ENCODE data around the gene SLC2A3. TPM values are rescaled to one million over a fixed set of nuclear protein-coding genes. Genes with fewer than 3 reads are reported as not detected.
A peak's percentile ranks its signal among the peaks of the same experiment; 100 is the strongest.

Gene SLC2A3
- total and polyA plus RNA-seq, 9 of the 15 experiments (the other 6 are each of a cell fraction or from before 2014, with no cell fraction given) = 67.3 to 491 (median 104) TPM

DNA sequence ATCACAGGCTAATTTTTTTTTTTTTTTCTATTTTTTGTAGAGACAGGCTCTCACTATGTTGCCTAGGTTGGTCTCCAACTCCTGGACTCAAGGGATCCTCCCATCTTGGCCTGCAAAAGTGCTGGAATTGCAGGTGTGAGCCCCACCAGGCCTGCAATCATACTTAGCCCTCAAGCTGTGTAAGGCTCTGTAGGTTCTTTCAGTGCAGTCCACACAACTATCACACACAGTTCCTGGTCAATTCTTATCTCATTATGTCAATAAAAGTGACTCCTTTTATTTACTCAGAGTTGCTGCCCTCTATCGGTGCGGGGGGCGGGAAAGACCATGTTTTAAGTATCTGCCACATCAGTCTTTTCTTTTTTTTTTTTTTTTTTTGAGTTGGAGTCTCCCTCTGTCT lies 29.0 kb downstream of the SLC2A3 start (continued):
- TF ChIP-seq SETDB1 (IDR thresholded peaks at IDR 0.05; ENCODE audit: low read length) (no peak), BDP1 (IDR thresholded peaks at IDR 0.05; ENCODE audit: insufficient read depth, insufficient read length) (no peak), SIN3B (IDR thresholded peaks at IDR 0.05; ENCODE audit: low read depth) (no peak), EGR1 (conservative IDR thresholded peaks at IDR 0.05) (peak; percentile 4; the same call in 1 of the 2 replicates), ZKSCAN1 (IDR thresholded peaks at IDR 0.05; ENCODE audit: low read depth, low read length) (no peak), CREB1 (IDR thresholded peaks at IDR 0.05) (no peak), CREB1 (CRISPR knock-in tag; IDR thresholded peaks at IDR 0.05) (no peak), ZNF133 (CRISPR knock-in tag; IDR thresholded peaks at IDR 0.05) (no peak), MYC (IDR thresholded peaks at IDR 0.05; ENCODE audit: low read depth, low read length) (no peak), MYC (CRISPR knock-in tag; IDR thresholded peaks at IDR 0.05; ENCODE audit: borderline replicate concordance, low read depth) (no peak), ZNF217 (CRISPR knock-in tag; IDR thresholded peaks at IDR 0.05) (no peak), FIP1L1 (IDR thresholded peaks at IDR 0.05; ENCODE audit: low read depth, low read length, poor library complexity, severe bottlenecking) (no peak), RCOR1 (IDR thresholded peaks at IDR 0.05; ENCODE audit: borderline replicate concordance in 1 of 2, low read depth in 2 of 2, low read length in 2 of 2) (0 out of 4 replicates have a peak, but pooled peaks of 1 of the 2 experiments have one; percentile 21)
- TF ChIP-seq, protein P1, sequence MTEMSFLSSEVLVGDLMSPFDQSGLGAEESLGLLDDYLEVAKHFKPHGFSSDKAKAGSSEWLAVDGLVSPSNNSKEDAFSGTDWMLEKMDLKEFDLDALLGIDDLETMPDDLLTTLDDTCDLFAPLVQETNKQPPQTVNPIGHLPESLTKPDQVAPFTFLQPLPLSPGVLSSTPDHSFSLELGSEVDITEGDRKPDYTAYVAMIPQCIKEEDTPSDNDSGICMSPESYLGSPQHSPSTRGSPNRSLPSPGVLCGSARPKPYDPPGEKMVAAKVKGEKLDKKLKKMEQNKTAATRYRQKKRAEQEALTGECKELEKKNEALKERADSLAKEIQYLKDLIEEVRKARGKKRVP (CRISPR knock-in tag; IDR thresholded peaks at IDR 0.05) = no peak
- TF ChIP-seq, protein P2, sequence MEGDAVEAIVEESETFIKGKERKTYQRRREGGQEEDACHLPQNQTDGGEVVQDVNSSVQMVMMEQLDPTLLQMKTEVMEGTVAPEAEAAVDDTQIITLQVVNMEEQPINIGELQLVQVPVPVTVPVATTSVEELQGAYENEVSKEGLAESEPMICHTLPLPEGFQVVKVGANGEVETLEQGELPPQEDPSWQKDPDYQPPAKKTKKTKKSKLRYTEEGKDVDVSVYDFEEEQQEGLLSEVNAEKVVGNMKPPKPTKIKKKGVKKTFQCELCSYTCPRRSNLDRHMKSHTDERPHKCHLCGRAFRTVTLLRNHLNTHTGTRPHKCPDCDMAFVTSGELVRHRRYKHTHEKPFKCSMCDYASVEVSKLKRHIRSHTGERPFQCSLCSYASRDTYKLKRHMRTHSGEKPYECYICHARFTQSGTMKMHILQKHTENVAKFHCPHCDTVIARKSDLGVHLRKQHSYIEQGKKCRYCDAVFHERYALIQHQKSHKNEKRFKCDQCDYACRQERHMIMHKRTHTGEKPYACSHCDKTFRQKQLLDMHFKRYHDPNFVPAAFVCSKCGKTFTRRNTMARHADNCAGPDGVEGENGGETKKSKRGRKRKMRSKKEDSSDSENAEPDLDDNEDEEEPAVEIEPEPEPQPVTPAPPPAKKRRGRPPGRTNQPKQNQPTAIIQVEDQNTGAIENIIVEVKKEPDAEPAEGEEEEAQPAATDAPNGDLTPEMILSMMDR (IDR thresholded peaks at IDR 0.05 in 2 of 3, conservative IDR thresholded peaks at IDR 0.05 in 1 of 3; ENCODE audit: insufficient read depth in 2 of 3, low read depth in 1 of 3, low read length in 3 of 3) = peak; percentile 38 to 71 (median 61); a peak in 5 of 6 replicates
- TF ChIP-seq, protein P3, sequence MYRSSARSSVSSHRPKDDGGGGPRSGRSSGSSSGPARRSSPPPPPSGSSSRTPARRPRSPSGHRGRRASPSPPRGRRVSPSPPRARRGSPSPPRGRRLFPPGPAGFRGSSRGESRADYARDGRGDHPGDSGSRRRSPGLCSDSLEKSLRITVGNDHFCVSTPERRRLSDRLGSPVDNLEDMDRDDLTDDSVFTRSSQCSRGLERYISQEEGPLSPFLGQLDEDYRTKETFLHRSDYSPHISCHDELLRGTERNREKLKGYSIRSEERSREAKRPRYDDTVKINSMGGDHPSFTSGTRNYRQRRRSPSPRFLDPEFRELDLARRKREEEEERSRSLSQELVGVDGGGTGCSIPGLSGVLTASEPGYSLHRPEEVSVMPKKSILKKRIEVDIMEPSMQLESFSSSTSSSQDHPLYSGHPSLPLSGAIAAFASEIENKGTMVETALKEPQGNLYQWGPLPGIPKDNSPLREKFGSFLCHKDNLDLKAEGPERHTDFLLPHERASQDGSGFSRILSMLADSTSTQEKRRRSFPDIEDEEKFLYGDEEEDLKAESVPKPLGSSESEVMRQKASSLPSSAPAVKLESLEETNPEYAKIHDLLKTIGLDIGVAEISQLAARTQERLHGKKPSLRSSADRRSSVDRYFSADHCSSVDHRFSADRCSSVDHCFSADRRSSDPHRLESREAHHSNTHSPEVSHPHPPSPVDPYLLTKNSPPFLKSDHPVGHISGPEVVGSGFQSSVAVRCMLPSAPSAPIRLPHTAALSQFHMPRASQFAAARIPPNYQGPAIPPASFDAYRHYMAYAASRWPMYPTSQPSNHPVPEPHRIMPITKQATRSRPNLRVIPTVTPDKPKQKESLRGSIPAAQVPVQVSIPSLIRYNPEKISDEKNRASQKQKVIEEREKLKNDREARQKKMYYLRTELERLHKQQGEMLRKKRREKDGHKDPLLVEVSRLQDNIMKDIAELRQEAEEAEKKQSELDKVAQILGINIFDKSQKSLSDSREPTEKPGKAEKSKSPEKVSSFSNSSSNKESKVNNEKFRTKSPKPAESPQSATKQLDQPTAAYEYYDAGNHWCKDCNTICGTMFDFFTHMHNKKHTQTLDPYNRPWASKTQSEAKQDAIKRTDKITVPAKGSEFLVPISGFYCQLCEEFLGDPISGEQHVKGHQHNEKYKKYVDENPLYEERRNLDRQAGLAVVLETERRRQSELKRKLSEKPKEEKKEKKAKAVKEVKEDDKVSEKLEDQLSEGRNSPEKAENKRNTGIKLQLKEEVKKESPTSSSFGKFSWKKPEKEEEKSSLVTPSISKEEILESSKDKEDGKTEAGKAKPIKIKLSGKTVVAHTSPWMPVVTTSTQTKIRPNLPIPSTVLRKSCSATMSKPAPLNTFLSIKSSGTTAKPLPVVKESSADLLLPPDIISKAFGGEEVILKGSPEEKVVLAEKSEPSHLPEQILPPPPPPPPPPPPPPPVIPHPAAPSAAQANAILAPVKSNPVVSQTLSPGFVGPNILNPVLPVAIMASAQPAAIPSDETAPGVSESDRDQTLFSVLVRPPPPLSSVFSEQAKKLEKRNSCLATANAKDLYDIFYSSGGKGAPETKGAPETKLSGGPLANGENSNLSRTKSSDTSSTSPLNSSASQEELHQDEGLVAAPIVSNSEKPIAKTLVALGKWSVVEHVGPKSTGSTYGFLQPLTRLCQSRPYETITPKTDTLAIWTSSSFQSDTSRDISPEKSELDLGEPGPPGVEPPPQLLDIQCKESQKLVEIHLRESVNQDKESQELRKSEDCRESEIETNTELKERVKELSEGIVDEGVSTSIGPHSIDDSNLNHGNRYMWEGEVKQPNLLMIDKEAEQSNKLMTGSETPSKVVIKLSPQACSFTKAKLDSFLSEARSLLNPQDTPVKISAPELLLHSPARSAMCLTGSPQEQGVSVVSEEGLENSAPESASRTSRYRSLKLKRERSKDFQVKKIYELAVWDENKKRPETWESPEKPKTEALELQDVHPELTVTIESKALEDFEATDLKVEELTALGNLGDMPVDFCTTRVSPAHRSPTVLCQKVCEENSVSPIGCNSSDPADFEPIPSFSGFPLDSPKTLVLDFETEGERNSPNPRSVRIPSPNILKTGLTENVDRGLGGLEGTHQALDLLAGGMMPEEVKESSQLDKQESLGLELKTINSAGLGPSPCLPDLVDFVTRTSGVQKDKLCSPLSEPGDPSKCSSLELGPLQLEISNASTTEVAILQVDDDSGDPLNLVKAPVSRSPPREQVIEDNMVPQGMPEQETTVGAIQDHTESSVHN (IDR thresholded peaks at IDR 0.05; ENCODE audit: borderline replicate concordance in 1 of 2, low read depth in 1 of 2) = no peak
- TF ChIP-seq, protein P4, sequence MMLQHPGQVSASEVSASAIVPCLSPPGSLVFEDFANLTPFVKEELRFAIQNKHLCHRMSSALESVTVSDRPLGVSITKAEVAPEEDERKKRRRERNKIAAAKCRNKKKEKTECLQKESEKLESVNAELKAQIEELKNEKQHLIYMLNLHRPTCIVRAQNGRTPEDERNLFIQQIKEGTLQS (IDR thresholded peaks at IDR 0.05) = peak; percentile 42; the same call in 1 of the 2 replicates
- TF ChIP-seq, protein P4 (CRISPR knock-in tag; conservative IDR thresholded peaks at IDR 0.05) = no peak

Data from K562 (cell line).